Measurements from ENCODE around the gene KRTAP10-1. TPM values are rescaled to one million over a fixed set of nuclear protein-coding genes. Genes with fewer than 3 reads are reported as not detected.

KRTAP10-1 gene
- total and polyA plus RNA-seq, 4 donors = not detected

- DNase-seq (ENCODE audit: low read depth in 4 of 6, low spot score in 6 of 6) = no peak
- Histone ChIP-seq H3K27ac (ENCODE audit: low read depth, low read length) (no peak overlapping the region), H3K4me1 (ENCODE audit: control insufficient read depth, insufficient read depth, low read length) (no peaks in the 10 kb centered on the region), H3K4me3 (ENCODE audit: low read depth, low read length) (no peak overlapping the region), H3K27me3 (ENCODE audit: control insufficient read depth, insufficient read depth, low read length) (no peaks in the 10 kb centered on the region), H3K36me3 (ENCODE audit: control insufficient read depth, insufficient read depth, low read length) (no peaks in the 10 kb centered on the region), H3K9me3 (ENCODE audit: control insufficient read depth, insufficient read depth, low read length) (no peaks in the 10 kb centered on the region)
- WGBS (ENCODE audit: insufficient coverage) = 90% methylated on average over 33 of the region's 33 CpGs
Observed at GRCh38 chr21:44537930-44538911, 1.8 kb downstream of the KRTAP10-1 start.

GRCh38 chr21:44535963-44536362 is 4.0 kb downstream of the KRTAP10-1 start:
- no peaks in the 10 kb centered on the region for H3K9me3 ChIP-seq (ENCODE audit: control insufficient read depth, insufficient read depth, low read length)
- H3K36me3 ChIP-seq (ENCODE audit: control insufficient read depth, insufficient read depth, low read length) = no peaks in the 10 kb centered on the region
- H3K4me1 ChIP-seq (ENCODE audit: control insufficient read depth, insufficient read depth, low read length) = no peaks in the 10 kb centered on the region
- H3K27ac ChIP-seq (ENCODE audit: low read depth, low read length) = no peak overlapping the region
- peak in 1 of 6 donors; percentile 25 for DNase-seq (ENCODE audit: low read depth in 4 of 6, low spot score in 6 of 6)
- WGBS (ENCODE audit: insufficient coverage) = 42% methylated on average over 6 of the region's 7 CpGs
- no peaks in the 10 kb centered on the region for H3K27me3 ChIP-seq (ENCODE audit: control insufficient read depth, insufficient read depth, low read length)
- no peak overlapping the region for H3K4me3 ChIP-seq (ENCODE audit: low read depth, low read length)

GRCh38 chr21:44534688-44535087 is 5.3 kb downstream of the KRTAP10-1 start:
- no peaks in the 10 kb centered on the region for H3K27me3 ChIP-seq (ENCODE audit: control insufficient read depth, insufficient read depth, low read length)
- DNase-seq (ENCODE audit: low read depth in 4 of 6, low spot score in 6 of 6) = no peak

GRCh38 chr21:44533891-44534627 is 5.9 kb downstream of the KRTAP10-1 start:
- Histone ChIP-seq H3K36me3 (ENCODE audit: control insufficient read depth, insufficient read depth, low read length) (no peaks in the 10 kb centered on the region), H3K4me3 (ENCODE audit: low read depth, low read length) (no peak overlapping the region), H3K9me3 (ENCODE audit: control insufficient read depth, insufficient read depth, low read length) (no peaks in the 10 kb centered on the region), H3K27me3 (ENCODE audit: control insufficient read depth, insufficient read depth, low read length) (no peaks in the 10 kb centered on the region), H3K27ac (ENCODE audit: low read depth, low read length) (no peak overlapping the region), H3K4me1 (ENCODE audit: control insufficient read depth, insufficient read depth, low read length) (no peaks in the 10 kb centered on the region)
- DNase-seq (ENCODE audit: low read depth in 4 of 6, low spot score in 6 of 6) = no peak
- 95% methylated on average over 9 of the region's 21 CpGs for WGBS (ENCODE audit: insufficient coverage)

More at GRCh38 chr21:44534688-44535087, 5.3 kb downstream of the KRTAP10-1 start:
- no peak overlapping the region for H3K27ac ChIP-seq (ENCODE audit: low read depth, low read length)
- H3K36me3 ChIP-seq (ENCODE audit: control insufficient read depth, insufficient read depth, low read length) = no peaks in the 10 kb centered on the region
- 98% methylated on average over 4 of the region's 6 CpGs for WGBS (ENCODE audit: insufficient coverage)
- no peaks in the 10 kb centered on the region for H3K9me3 ChIP-seq (ENCODE audit: control insufficient read depth, insufficient read depth, low read length)
- H3K4me1 ChIP-seq (ENCODE audit: control insufficient read depth, insufficient read depth, low read length) = no peaks in the 10 kb centered on the region
- no peak overlapping the region for H3K4me3 ChIP-seq (ENCODE audit: low read depth, low read length)

GRCh38 chr21:44533121-44533890 is 6.7 kb downstream of the KRTAP10-1 start:
- H3K4me1 ChIP-seq (ENCODE audit: control insufficient read depth, insufficient read depth, low read length) = no peaks in the 10 kb centered on the region
- no peak overlapping the region for H3K27ac ChIP-seq (ENCODE audit: low read depth, low read length)
- no peak for DNase-seq (ENCODE audit: low read depth in 4 of 6, low spot score in 6 of 6)
- no peaks in the 10 kb centered on the region for H3K9me3 ChIP-seq (ENCODE audit: control insufficient read depth, insufficient read depth, low read length)
- H3K36me3 ChIP-seq (ENCODE audit: control insufficient read depth, insufficient read depth, low read length) = no peaks in the 10 kb centered on the region
- H3K27me3 ChIP-seq (ENCODE audit: control insufficient read depth, insufficient read depth, low read length) = no peaks in the 10 kb centered on the region
- H3K4me3 ChIP-seq (ENCODE audit: low read depth, low read length) = no peak overlapping the region
- WGBS (ENCODE audit: insufficient coverage) = 90% methylated on average over 37 of the region's 37 CpGs

GRCh38 chr21:44532712-44533111 is 7.3 kb downstream of the KRTAP10-1 start:
- Histone ChIP-seq H3K4me1 (ENCODE audit: control insufficient read depth, insufficient read depth, low read length) (no peaks in the 10 kb centered on the region), H3K27me3 (ENCODE audit: control insufficient read depth, insufficient read depth, low read length) (no peaks in the 10 kb centered on the region), H3K4me3 (ENCODE audit: low read depth, low read length) (no peak overlapping the region), H3K9me3 (ENCODE audit: control insufficient read depth, insufficient read depth, low read length) (no peaks in the 10 kb centered on the region), H3K36me3 (ENCODE audit: control insufficient read depth, insufficient read depth, low read length) (no peaks in the 10 kb centered on the region), H3K27ac (ENCODE audit: low read depth, low read length) (no peak overlapping the region)
- DNase-seq (ENCODE audit: low read depth in 4 of 6, low spot score in 6 of 6) = no peak
- WGBS (ENCODE audit: insufficient coverage) = 80% methylated on average over 16 of the region's 16 CpGs

GRCh38 chr21:44531606-44532564 is 8.1 kb downstream of the KRTAP10-1 start:
- no peak overlapping the region for H3K4me3 ChIP-seq (ENCODE audit: low read depth, low read length)
- no peaks in the 10 kb centered on the region for H3K36me3 ChIP-seq (ENCODE audit: control insufficient read depth, insufficient read depth, low read length)
- H3K4me1 ChIP-seq (ENCODE audit: control insufficient read depth, insufficient read depth, low read length) = no peaks in the 10 kb centered on the region
- no peaks in the 10 kb centered on the region for H3K27me3 ChIP-seq (ENCODE audit: control insufficient read depth, insufficient read depth, low read length)
- DNase-seq (ENCODE audit: low read depth in 4 of 6, low spot score in 6 of 6) = no peak
- 81% methylated on average over 22 of the region's 30 CpGs for WGBS (ENCODE audit: insufficient coverage)
- H3K27ac ChIP-seq (ENCODE audit: low read depth, low read length) = no peak overlapping the region
- H3K9me3 ChIP-seq (ENCODE audit: control insufficient read depth, insufficient read depth, low read length) = no peaks in the 10 kb centered on the region

- no peaks in the 10 kb centered on the region for H3K4me1 ChIP-seq (ENCODE audit: control insufficient read depth, insufficient read depth, low read length)
- no peaks in the 10 kb centered on the region for H3K36me3 ChIP-seq (ENCODE audit: control insufficient read depth, insufficient read depth, low read length)
- no peak overlapping the region for H3K27ac ChIP-seq (ENCODE audit: low read depth, low read length)
- 90% methylated on average over 23 of the region's 23 CpGs for WGBS (ENCODE audit: insufficient coverage)
- H3K9me3 ChIP-seq (ENCODE audit: control insufficient read depth, insufficient read depth, low read length) = no peaks in the 10 kb centered on the region
- H3K27me3 ChIP-seq (ENCODE audit: control insufficient read depth, insufficient read depth, low read length) = no peaks in the 10 kb centered on the region
- H3K4me3 ChIP-seq (ENCODE audit: low read depth, low read length) = no peak overlapping the region
- DNase-seq (ENCODE audit: low read depth in 4 of 6, low spot score in 6 of 6) = no peak
Observed at GRCh38 chr21:44530903-44531605, 8.9 kb downstream of the KRTAP10-1 start.

Data from spinal cord (tissue), 10 donors.